Measurements from ENCODE around the gene SLC1A3. TPM values are rescaled to one million over a fixed set of nuclear protein-coding genes. Genes with fewer than 3 reads are reported as not detected.

Gene SLC1A3
- polyA plus RNA-seq, 1 donor = 23.2 TPM

DNA sequence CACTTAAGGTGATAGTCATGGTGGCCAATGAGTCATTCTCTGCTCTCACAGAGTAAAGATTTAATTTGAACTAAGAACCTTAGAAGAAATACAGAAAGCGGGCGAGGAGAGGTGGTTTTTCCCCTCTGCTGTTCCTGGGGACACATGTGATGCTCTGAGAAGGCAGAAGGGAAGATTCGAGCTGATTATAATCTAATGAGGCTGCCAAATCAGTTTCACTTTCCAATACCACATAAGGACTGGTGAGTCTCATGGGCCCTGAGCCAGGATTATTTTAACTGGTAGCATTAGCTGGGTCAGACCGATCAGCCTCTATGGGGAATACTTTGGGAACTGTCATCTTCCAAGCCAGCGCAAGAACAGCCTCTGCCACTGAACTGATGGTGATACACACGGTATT, 116.5 kb downstream of the SLC1A3 start:
- DNase-seq = no peak

DNA sequence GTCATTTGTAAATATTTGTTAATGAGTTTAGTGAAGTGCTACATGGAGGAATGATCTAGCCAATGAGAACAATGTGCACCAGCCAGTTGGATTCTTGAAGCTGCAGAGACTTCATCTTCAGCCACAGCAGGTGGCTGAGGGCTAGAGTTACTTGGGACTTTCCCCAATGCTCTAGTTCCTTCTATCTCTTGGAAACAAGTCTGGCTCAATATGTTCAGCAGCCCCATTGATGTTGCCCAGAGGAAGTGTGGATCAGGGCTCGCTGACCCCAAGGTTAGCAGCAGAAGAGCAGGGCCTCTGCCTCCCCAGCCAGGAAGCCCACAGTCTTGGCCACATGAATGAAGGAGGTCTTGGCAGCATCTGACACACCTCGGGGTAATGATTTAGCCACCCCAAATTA, 117.5 kb downstream of the SLC1A3 start:
- no peak for DNase-seq

DNA sequence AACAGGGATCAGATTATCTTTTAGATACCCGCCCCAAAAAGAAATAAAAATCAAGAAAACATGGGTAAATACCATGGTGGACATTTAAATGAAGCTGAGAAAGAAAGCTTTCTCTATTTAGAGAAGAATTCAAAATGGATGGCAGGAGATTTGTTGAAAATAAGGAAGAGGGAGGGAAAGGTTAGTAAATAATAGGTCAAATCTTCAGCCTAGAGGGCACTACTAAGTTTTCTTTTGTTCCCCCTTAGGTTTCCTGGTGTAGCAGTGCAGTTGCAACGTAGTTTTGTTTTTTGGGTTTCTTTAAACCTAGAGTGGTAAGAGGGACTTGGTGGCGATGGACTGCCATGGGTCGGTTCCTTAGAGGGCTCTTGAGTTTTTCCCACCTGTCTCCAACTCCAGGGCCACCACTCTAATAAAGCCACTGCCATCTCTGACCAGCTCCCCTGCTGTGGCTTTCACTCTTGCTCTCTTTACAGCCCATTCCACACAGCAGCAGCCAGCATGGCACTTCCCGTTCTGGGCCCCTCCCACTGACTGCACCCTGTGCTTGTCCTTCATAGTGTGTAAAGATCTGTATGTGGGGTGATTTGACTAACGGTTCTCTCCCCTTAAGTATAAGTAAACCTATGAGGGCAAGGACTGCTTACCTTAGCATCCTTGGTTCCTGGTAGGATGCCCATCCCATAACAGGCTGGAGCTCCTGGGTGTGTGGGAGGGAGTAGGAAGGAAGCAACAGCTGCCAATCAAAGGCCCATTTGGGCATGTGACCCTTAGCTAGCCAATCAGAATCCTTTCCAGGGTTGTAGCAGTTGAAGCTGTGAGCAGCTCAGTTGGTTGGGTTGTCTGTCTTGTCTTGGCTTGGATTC, 118.3 kb downstream of the SLC1A3 start:
- DNase-seq = no peak

DNA sequence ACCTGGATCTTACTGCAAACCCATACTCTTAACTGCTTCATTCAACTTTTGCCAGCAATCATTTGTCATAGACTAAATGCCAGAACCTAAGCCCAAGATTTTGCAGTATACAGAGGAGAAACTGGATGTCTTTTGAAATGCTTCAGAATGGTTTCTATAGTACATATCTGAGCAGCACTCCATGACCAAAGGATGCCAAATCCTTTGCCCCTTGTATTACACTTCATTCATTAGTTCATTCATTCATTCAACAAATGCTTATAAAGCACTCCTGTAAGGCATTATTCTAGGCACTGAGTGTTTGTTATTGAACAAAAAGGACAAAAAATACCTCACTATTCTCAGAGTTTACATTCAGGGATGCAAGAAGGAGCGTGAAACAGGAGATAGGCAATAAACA, 119.9 kb downstream of the SLC1A3 start:
- no peak for DNase-seq

DNA sequence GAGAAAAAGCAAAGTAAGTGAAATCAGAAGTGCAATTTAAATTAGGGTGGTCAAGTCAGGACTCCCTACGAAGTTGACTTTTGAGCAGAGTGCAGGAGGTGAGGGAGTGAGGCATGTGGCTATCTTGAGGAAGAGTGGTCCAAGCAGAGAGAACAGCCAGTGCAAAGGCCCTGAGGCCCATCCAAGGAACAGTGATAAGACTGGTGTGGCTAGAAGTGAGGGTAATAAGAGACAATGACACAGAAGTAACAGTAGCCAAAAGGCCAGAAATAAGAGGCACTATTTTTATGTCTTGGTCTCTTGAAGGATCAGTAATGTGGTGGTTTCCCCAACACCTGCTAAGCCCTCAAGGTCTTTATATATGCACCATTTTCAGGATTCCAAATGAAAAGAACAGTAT, 120.4 kb downstream of the SLC1A3 start:
- DNase-seq = no peak

DNA sequence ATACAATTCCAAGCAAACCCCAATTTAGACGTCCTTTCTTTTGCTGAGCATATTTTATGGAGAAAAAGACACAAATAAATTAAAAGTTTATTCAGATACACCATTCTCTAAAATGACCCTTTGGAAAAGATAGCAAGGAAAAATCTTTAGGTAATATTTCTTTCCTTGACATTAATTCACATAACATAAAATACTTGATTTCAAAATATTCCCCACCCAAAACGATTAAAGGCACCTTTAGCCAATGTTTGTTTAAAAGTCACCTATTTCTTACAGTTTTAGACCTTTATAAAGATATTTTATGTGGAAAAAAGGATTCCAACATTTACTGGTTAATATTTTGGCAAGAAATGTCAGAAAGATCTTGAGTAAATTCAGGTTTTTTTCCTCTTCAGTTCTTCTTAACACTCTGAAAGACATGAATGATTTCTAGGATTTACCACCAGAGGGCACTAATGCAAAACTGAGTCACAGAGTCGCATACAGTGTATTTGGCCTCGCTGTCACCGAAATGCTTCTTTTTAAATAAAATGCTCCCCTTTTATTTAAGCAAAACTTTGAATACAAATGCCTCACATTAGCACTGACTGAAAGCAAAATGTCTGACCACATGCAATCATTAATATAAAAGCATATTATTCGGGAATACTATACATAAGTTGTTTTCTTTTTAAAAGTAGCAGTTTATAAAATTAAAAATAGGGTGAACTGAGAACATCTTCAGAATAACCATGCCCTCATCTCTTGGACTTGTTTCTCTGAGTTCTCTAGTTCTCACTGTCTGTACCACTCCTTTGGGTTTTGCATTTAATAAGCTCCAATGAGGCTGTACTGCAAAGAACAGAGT, 122.5 kb downstream of the SLC1A3 start:
- DNase-seq = peak; percentile 68

DNA sequence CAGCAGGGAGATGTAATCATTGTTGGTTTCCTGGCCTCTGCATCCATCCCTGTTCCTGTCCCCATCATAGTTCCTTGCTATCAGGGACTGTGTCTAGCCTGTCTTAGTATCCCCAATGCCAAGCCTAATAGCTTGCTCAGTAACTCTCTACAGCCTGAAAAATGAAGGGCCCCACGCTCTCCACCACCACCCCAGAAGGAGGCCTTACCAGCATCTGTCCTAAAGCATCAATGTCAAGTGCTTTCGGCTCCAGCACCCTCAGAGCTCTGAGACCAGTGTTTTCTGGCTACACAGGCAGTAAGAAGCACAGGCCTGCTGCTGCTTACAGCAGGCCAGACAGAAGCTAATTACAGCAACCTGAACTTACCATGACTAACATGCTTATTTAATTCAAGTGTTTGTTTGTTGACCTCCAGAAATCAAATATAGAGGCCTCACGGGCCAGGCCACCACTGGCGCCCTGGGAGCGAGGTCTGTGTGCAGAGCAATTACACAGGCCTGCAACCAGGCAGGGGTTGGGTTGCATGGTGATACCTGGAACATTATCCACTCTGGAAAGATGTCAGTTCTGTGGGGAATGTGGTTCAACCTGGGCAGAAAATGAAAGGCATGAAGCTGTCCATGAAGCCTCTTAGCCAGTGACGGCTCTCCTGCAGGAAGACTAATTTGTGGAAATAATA, 124.3 kb downstream of the SLC1A3 start:
- no peak for DNase-seq

DNA sequence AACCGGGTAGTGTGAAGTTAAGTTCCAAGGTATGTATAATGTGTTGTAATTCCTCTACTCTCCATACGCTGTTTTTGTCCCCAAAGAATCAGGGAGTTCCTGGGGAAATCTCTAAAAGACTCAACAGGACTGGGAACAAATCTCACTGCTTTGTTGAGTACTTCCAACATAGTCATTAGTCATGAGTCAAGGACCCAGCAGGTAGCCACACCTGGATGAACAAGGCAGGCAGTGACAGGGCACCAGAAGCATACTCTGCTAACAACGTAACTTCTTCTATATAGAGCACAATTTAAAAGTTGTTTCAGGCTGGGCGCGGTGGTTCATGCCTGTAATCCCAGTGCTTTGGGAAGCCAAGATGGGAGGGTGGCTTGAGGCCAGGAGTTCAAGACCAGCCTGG, 126.8 kb downstream of the SLC1A3 start:
- DNase-seq = no peak

DNA sequence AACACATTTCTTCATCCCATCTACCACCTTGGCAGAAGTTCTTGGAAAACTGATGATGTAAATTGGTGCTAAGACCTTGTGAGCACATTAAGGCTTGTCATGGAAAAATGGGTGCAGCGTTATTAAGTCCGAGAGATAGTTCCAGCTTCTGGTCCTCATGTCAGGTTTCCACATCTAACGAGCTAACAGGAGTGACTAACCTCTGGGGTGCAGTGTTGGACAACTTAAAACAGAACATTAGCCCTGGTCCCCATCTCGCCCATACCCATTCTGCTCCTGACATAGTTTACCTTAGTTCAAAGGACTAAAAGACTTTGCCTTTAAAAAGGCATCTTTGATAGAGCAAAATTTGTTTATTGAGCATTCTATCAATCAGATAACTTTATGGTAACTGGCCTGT, 128.0 kb downstream of the SLC1A3 start:
- DNase-seq = no peak

DNA sequence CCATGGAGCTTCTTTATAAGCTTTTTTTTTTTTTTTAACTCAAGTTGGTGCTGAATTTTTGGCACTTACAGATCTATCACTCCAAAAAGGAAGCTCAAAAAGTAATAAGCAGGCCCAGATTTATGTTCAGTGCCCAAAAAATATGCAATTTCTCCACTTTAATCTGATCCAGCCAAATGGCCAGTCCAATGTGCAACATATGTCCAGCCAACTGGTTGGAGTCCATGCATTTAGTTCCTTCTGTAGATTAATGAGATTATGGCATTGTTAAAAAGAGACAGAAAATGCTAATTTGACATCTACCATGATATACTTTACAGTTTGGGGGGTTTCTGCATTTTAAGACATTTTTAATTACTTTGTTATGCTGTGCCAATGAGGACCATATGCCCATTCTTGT, 129.5 kb downstream of the SLC1A3 start:
- no peak for DNase-seq

Measured in hindlimb muscle (tissue), 1 donor.